ENCODE results near the gene PLXDC1.

The PLXDC1 gene

GRCh38 chr17:39094607-39095308 is 56.7 kb downstream of the PLXDC1 start:
- DNase-seq: no peak

- DNase-seq: no peak
These were observed 58.7 kb downstream of the PLXDC1 start for GRCh38 chr17:39092692-39093230.

GRCh38 chr17:39090908-39091665 is 60.4 kb downstream of the PLXDC1 start:
- DNase-seq: no peak

- no peak for DNase-seq
These were observed 61.0 kb downstream of the PLXDC1 start for GRCh38 chr17:39090400-39090799.

- DNase-seq: no peak
These were observed 66.9 kb downstream of the PLXDC1 start for GRCh38 chr17:39084558-39084957.

- no peak for DNase-seq
These were observed 68.2 kb downstream of the PLXDC1 start for GRCh38 chr17:39083270-39083669.

GRCh38 chr17:39082482-39082881 is 69.0 kb downstream of the PLXDC1 start:
- peak; percentile 13 for DNase-seq

- DNase-seq: no peak
These were observed 69.6 kb downstream of the PLXDC1 start for GRCh38 chr17:39081851-39082250.

GRCh38 chr17:39080421-39081078 is 70.9 kb downstream of the PLXDC1 start:
- no peak for DNase-seq

- DNase-seq: no peak
These were observed 71.6 kb downstream of the PLXDC1 start for GRCh38 chr17:39079836-39080235.

- no peak for DNase-seq
These were observed 73.6 kb downstream of the PLXDC1 start for GRCh38 chr17:39077866-39078265.

GRCh38 chr17:39077252-39077651 is 74.2 kb downstream of the PLXDC1 start:
- no peak for DNase-seq

GRCh38 chr17:39074676-39075075 is 76.8 kb downstream of the PLXDC1 start:
- DNase-seq: no peak

GRCh38 chr17:39073916-39074315 is 77.5 kb downstream of the PLXDC1 start:
- DNase-seq: no peak

GRCh38 chr17:39073353-39073752 is 78.1 kb downstream of the PLXDC1 start:
- no peak for DNase-seq

- DNase-seq: no peak
These were observed 79.9 kb downstream of the PLXDC1 start for GRCh38 chr17:39071573-39071972.

GRCh38 chr17:39069114-39069756 is 82.2 kb downstream of the PLXDC1 start:
- DNase-seq: no peak

GRCh38 chr17:39064819-39065218 is 86.6 kb downstream of the PLXDC1 start:
- no peak for DNase-seq

GRCh38 chr17:39064374-39064773 is 87.1 kb downstream of the PLXDC1 start:
- no peak for DNase-seq

- no peak for DNase-seq
These were observed 87.8 kb downstream of the PLXDC1 start for GRCh38 chr17:39063681-39064069.

GRCh38 chr17:39062846-39063680 is 88.4 kb downstream of the PLXDC1 start:
- no peak for DNase-seq

- no peak for DNase-seq
These were observed 92.9 kb downstream of the PLXDC1 start for GRCh38 chr17:39058524-39058923.

All from NCI-H446 treated with DMSO at 0.1 percent for 48 hours (cell line).